ENCODE measurements around the gene CNGA4.
A peak's percentile ranks its signal among the peaks of the same experiment; 100 is the strongest.

Gene CNGA4

GRCh38 chr11:6206456-6207180, 32.3 kb upstream of the CNGA4 start:
- no peak for TF ChIP-seq JUND (IDR thresholded peaks at IDR 0.05; ENCODE audit: low read depth)
- in situ Hi-C loops (cut with HindIII; ENCODE audit: low pct_unique_long_range_greater_than_20kb, low sequenced_read_pairs) = no loop called here
- DNase-seq (ENCODE audit: low read depth in 1 of 2, low spot score in 1 of 2) = no peak

- in situ Hi-C loops (cut with HindIII; ENCODE audit: low pct_unique_long_range_greater_than_20kb, low sequenced_read_pairs) = no loop called here
- no peak for DNase-seq (ENCODE audit: low read depth in 1 of 2, low spot score in 1 of 2)
- TF ChIP-seq JUND (IDR thresholded peaks at IDR 0.05; ENCODE audit: low read depth) = no peak
Observed at GRCh38 chr11:6209801-6210200, 29.1 kb upstream of the CNGA4 start.

GRCh38 chr11:6210274-6210955, 28.5 kb upstream of the CNGA4 start:
- in situ Hi-C loops (cut with HindIII; ENCODE audit: low pct_unique_long_range_greater_than_20kb, low sequenced_read_pairs) = no loop called here
- no peak for DNase-seq (ENCODE audit: low read depth in 1 of 2, low spot score in 1 of 2)
- TF ChIP-seq JUND (IDR thresholded peaks at IDR 0.05; ENCODE audit: low read depth) = no peak

DNA sequence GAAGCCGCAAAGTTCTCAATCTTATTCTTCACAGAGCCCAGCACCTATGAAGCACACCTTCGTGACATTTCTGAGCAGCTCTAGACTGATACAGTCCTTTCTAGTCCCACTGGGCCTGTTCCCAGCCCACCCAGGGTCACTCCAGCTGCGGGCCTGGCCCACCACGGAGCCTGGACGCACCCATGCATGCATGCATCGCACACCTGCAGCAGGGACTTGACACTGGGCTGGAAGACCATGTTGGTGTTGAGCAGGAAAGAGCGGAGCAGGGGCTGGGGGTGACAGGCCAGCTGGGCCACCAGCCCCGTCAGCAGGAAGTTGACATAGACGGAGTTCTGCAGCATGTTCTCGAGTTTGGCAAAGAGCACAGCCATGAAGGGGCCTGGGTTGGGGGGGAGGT, 24.4 kb upstream of the CNGA4 start:
- no peak for DNase-seq (ENCODE audit: low read depth in 1 of 2, low spot score in 1 of 2)
- in situ Hi-C loops (cut with HindIII; ENCODE audit: low pct_unique_long_range_greater_than_20kb, low sequenced_read_pairs) = no loop called here
- no peak for TF ChIP-seq JUND (IDR thresholded peaks at IDR 0.05; ENCODE audit: low read depth)

DNA sequence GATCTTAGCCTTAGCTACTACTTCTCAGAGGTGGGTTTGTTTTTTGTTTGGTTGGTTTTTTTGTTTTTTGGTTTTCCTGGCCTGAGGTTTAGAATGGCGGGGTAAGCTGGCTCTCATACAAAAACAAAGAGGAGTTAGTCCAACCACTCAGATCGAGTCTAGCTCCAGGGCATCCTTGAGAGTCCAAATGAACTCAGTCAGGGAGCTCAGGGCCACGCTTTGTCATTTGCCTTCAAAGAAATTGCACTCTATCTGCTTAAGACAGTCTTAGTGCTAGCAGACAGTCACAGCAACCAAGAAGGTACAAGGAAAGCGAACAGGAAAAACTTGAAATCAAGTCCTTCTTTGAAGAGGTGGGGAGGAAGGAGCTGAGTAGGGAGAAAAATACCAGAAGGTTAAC, 22.4 kb upstream of the CNGA4 start:
- TF ChIP-seq JUND (IDR thresholded peaks at IDR 0.05; ENCODE audit: low read depth) = no peak
- in situ Hi-C loops (cut with HindIII; ENCODE audit: low pct_unique_long_range_greater_than_20kb, low sequenced_read_pairs) = no loop called here
- peak in 1 of 2 experiments; percentile 2 for DNase-seq (ENCODE audit: low read depth in 1 of 2, low spot score in 1 of 2)

DNA sequence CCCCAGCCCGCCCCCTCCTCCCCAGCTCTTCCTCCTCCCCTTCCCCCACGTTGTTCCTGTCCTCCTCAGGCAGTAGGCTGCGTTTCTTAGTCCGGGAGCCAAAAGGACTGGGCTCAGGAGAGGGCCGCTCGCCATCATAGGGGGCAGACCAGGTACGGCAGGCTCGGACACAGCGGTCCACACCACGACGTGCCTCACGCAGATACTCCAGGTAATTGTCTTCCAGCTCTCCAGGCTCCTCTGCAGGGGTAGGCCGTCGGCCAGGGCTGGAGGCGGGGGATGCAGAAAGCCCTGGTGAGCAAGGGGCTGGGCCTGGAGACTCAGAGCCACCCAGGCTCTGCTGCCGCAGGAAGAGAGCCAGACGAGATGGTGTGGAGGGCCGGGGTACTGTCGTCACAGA, 21.2 kb upstream of the CNGA4 start:
- DNase-seq (ENCODE audit: low read depth in 1 of 2, low spot score in 1 of 2) = no peak
- no peak for TF ChIP-seq JUND (IDR thresholded peaks at IDR 0.05; ENCODE audit: low read depth)
- in situ Hi-C loops (cut with HindIII; ENCODE audit: low pct_unique_long_range_greater_than_20kb, low sequenced_read_pairs) = no loop called here

DNA sequence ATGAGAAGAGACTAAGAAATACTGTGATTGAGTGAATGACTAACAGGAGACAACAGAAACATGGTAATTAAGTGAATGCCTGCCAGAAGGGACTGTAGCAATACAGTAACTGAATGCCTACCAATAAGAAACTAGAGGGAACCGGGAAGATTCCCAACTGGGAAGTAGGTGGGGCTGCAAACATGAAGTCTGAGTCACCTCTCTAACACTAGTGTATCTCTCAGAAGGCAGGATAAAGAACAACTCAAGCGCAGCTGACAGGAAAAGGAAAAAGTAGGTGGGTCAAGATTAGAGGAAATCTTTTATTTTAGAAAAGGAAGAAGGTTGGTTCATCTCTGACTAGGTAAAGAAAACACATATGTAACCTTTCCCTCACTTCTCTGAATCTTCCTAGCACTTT, 19.5 kb upstream of the CNGA4 start:
- no peak for DNase-seq (ENCODE audit: low read depth in 1 of 2, low spot score in 1 of 2)
- no peak for TF ChIP-seq JUND (IDR thresholded peaks at IDR 0.05; ENCODE audit: low read depth)
- in situ Hi-C loops (cut with HindIII; ENCODE audit: low pct_unique_long_range_greater_than_20kb, low sequenced_read_pairs) = no loop called here

- no peak for DNase-seq (ENCODE audit: low read depth in 1 of 2, low spot score in 1 of 2)
- TF ChIP-seq JUND (IDR thresholded peaks at IDR 0.05; ENCODE audit: low read depth) = no peak
- in situ Hi-C loops (cut with HindIII; ENCODE audit: low pct_unique_long_range_greater_than_20kb, low sequenced_read_pairs) = no loop called here
Observed at GRCh38 chr11:6223854-6224253, 15.0 kb upstream of the CNGA4 start.

DNA sequence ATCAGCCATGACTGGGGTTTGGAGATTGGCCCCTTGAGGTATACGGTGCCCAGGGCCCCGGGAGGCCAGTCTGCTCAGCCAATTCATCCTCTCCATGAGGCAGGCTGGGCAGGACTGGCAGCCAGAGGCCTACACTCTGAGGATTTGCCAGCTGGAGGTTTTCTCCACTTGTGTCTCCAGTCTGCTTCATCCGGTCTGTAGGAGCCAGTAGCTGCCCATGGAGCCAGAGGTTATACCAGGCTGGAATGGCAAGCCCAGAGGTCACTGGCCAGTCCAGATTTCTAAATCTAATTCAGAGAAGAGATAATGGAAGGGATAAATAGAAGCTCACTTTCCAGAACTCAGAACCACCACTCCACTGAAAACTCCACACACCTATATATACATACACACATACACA, 14.5 kb upstream of the CNGA4 start:
- TF ChIP-seq JUND (IDR thresholded peaks at IDR 0.05; ENCODE audit: low read depth) = no peak
- in situ Hi-C loops (cut with HindIII; ENCODE audit: low pct_unique_long_range_greater_than_20kb, low sequenced_read_pairs) = no loop called here

GRCh38 chr11:6225024-6225423, 13.9 kb upstream of the CNGA4 start:
- no peak for DNase-seq (ENCODE audit: low read depth in 1 of 2, low spot score in 1 of 2)
- TF ChIP-seq JUND (IDR thresholded peaks at IDR 0.05; ENCODE audit: low read depth) = no peak
- in situ Hi-C loops (cut with HindIII; ENCODE audit: low pct_unique_long_range_greater_than_20kb, low sequenced_read_pairs) = no loop called here

More for the DNA sequence above, 14.5 kb upstream of the CNGA4 start:
- DNase-seq (ENCODE audit: low read depth in 1 of 2, low spot score in 1 of 2) = no peak

DNA sequence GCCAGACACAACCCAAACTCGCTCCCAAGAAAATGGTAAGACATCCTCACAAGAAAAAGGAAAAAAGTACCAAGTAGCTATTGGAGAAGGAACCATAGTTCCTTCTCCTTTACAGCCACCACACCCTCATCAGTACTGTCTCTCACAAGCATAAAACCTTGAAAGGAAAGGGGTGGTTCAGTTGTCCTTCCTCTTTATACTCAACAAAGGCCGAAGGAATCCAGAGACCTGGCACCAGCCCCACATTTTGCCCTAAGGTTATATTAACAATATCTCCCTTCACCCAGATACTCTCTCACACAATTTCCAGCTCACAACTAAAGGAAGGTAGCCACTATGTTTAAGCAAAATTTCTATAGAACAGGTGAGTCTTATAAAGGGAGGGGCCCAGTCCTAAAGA, 13.0 kb upstream of the CNGA4 start:
- no peak for DNase-seq (ENCODE audit: low read depth in 1 of 2, low spot score in 1 of 2)
- TF ChIP-seq JUND (IDR thresholded peaks at IDR 0.05; ENCODE audit: low read depth) = no peak
- in situ Hi-C loops (cut with HindIII; ENCODE audit: low pct_unique_long_range_greater_than_20kb, low sequenced_read_pairs) = no loop called here

- in situ Hi-C loops (cut with HindIII; ENCODE audit: low pct_unique_long_range_greater_than_20kb, low sequenced_read_pairs) = no loop called here
- DNase-seq (ENCODE audit: low read depth in 1 of 2, low spot score in 1 of 2) = no peak
- no peak for TF ChIP-seq JUND (IDR thresholded peaks at IDR 0.05; ENCODE audit: low read depth)
Observed at GRCh38 chr11:6228520-6228919, 10.4 kb upstream of the CNGA4 start.

GRCh38 chr11:6229911-6230310, 9.0 kb upstream of the CNGA4 start:
- no peak for TF ChIP-seq JUND (IDR thresholded peaks at IDR 0.05; ENCODE audit: low read depth)
- no peak for DNase-seq (ENCODE audit: low read depth in 1 of 2, low spot score in 1 of 2)
- in situ Hi-C loops (cut with HindIII; ENCODE audit: low pct_unique_long_range_greater_than_20kb, low sequenced_read_pairs) = no loop called here

All from T47D (cell line).